ENCODE data around the gene ZSCAN20.

ZSCAN20 gene

DNA sequence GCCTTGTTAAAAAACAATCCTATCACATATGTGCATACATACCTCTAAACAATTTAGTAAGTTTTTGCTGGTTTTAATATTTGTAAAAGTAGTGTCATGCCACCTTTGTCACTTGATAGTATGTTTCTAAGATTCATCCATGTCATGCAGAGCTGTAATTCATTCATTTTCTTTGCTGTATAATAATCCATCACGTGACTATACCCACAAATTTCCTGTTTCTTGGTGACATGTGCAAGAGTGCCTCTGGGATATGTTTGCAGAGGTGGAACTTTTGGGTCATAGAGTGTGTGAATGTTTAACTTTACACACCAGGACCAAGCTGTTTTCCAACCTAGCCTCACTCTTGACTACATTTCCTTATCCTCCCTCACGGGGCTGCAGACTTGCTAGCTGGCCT is 62.9 kb downstream of the ZSCAN20 start:
- DNase-seq (ENCODE audit: low spot score): no peak

DNA sequence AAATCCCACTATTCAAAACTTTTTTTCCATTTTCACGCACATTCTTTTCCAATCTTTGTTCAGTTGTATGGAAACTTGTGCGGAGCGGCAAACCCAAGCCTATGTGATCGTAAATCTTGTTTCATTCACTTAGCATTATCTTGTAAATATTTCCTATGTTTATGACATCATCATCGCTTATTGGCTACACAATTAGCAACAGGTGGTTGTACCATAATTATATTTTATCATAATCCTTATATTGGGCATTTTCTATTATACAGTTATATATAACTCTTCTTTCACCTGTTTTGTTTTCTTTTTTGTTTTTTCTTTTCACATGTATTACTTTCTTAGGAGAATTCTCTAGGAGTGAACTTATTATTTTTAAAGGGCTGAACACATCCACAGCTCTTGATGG is 65.4 kb downstream of the ZSCAN20 start:
- no peak for DNase-seq (ENCODE audit: low spot score)

DNA sequence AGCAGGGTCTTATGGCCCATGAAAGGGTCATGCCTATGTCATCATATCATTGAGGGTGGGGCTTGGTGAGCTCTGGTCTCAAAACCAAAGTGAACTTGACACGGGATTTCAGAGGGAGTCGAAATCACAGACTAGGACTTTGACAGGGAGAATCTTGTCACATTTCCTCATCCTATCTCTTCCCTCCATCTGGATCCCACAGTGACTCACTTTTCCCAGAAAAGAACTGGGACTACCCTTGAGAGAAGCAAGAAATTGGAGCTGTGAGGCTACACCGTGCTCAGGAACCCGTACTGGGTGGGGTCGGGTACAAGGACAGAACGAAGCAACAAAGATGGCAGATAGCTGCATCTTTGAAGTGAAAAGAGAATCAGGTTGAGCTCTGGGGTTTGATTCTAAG is 69.5 kb downstream of the ZSCAN20 start:
- no peak for DNase-seq (ENCODE audit: low spot score)
